H1 (cell line): ENCODE data around the gene MEDAG. TPM values are rescaled to one million over a fixed set of nuclear protein-coding genes. Genes with fewer than 3 reads are reported as not detected.

ENCODE experiments used
- CTCF ChIA-PET: fragments of 300-600 bp; sonication (Branson Sonifier 250); formaldehyde crosslinking; loops from one replicate; lab custom pipeline; 2021; ENCODE audit not compliant: partially characterized antibody; lab: Charles Lee
- POLR2A ChIA-PET: fragments of 300-600 bp; sonication (Branson Sonifier 250); formaldehyde crosslinking; loops from one replicate; lab custom pipeline; 2021; ENCODE audit warnings: inconsistent platforms; ENCODE audit not compliant: partially characterized antibody; lab: Charles Lee
- DNase-seq, 2 experiments: peaks; one replicate each; pipeline versions ENCODE4 v3.0.0 to v3.0.0-alpha.2; 2010 to 2022; ENCODE audit warnings: low spot score in 2 of 2, low read depth in 1 of 2, mixed read lengths in 1 of 2
- FAIRE-seq: peaks from 2 replicates; lab custom pipeline; 2011; peaks lifted over from hg19 to GRCh38; lab: Jason Lieb, UNC
- H2AFZ ChIP-seq: 2 replicates; pipeline ENCODE4 v1.8.1; 2012; ENCODE audit warnings: low read length, inconsistent platforms
- H2AK5ac ChIP-seq: 2 replicates; pipeline ENCODE4 v1.6.1; 2013; ENCODE audit warnings: low read depth, low read length
- H2BK120ac ChIP-seq: replicated peaks from 2 replicates; pipeline ENCODE3; 2013; ENCODE audit warnings: low read depth, low read length, inconsistent platforms
- H2BK12ac ChIP-seq: 2 replicates; pipeline ENCODE4 v1.6.1; 2013; ENCODE audit warnings: low read depth, low read length
- H2BK15ac ChIP-seq: 2 replicates; pipeline ENCODE4 v1.6.1; 2013; ENCODE audit warnings: low read length
- H2BK20ac ChIP-seq: 2 replicates; pipeline ENCODE4 v1.6.1; 2013; ENCODE audit warnings: low read length
- H2BK5ac ChIP-seq: 2 replicates; pipeline ENCODE4 v1.6.1; 2013; ENCODE audit warnings: low read depth, low read length
- H3K14ac ChIP-seq: 2 replicates; pipeline ENCODE4 v1.6.1; 2013; ENCODE audit warnings: inconsistent platforms; ENCODE audit not compliant: insufficient read length
- H3K18ac ChIP-seq: 2 replicates; pipeline ENCODE4 v1.6.1; 2013; ENCODE audit warnings: low read length; ENCODE audit errors: extremely low read depth
- H3K23ac ChIP-seq: 2 replicates; pipeline ENCODE4 v1.6.1; 2013; ENCODE audit warnings: inconsistent platforms; ENCODE audit not compliant: insufficient read length
- H3K23me2 ChIP-seq: 2 replicates; pipeline ENCODE4 v1.6.1; 2013; ENCODE audit warnings: low read depth, low read length
- H3K27ac ChIP-seq: 2 replicates; pipeline ENCODE4 v1.6.1; 2011; ENCODE audit warnings: low read depth, low read length, inconsistent platforms
- H3K27me3 ChIP-seq, 4 experiments: replicated peaks in 1 of 4; 1 replicate in 1 of 4; 2 replicates in 3 of 4; pipeline versions ENCODE4 v1.6.1 to v1.8.1; 2011 to 2013; ENCODE audit warnings: low read length in 3 of 4, mild to moderate bottlenecking in 3 of 4, inconsistent platforms in 2 of 4, mixed read lengths in 2 of 4, moderate library complexity in 1 of 4; ENCODE audit not compliant: control insufficient read depth in 3 of 4, insufficient read depth in 3 of 4; ENCODE audit errors: extremely low read depth in 1 of 4
- H3K36me3 ChIP-seq, 4 experiments: 2 replicates each; pipeline versions ENCODE4 v1.6.1 to v1.8.1; 2011 to 2013; ENCODE audit warnings: mild to moderate bottlenecking in 4 of 4, low read length in 3 of 4, moderate library complexity in 2 of 4, control low read depth in 1 of 4, inconsistent platforms in 1 of 4; ENCODE audit not compliant: insufficient read depth in 4 of 4, control insufficient read depth in 2 of 4
- H3K4ac ChIP-seq: replicated peaks from 2 replicates; pipeline ENCODE3; 2013; ENCODE audit warnings: low read length, low read depth, mixed read lengths, inconsistent platforms; ENCODE audit not compliant: insufficient read length
- H3K4me1 ChIP-seq, 4 experiments: replicated peaks in 1 of 4; 1 replicate in 1 of 4; 2 replicates in 3 of 4; pipeline versions ENCODE4 v1.6.1 to v1.8.1; 2011 to 2013; ENCODE audit warnings: low read length in 3 of 4, inconsistent platforms in 2 of 4, mixed read lengths in 1 of 4; ENCODE audit not compliant: insufficient read depth in 4 of 4, control insufficient read depth in 3 of 4
- H3K4me2 ChIP-seq, 2 experiments: 2 replicates each; pipeline versions ENCODE4 v1.6.1 to v1.8.1; 2011 to 2013; ENCODE audit warnings: low read depth in 2 of 2, low read length in 2 of 2, control low read depth in 1 of 2, inconsistent platforms in 1 of 2, mild to moderate bottlenecking in 1 of 2; ENCODE audit not compliant: insufficient read depth in 1 of 2
- H3K4me3 ChIP-seq, 4 experiments: fragments of 200-600, 300-600 bp in 1 of 4; sonication (generic), shearing (Covaris generic), sonication (Bioruptor Twin) in 1 of 4; 2 replicates each; pipeline versions ENCODE4 v1.5.1 to v1.8.1; 2011 to 2016; ENCODE audit warnings: low read length in 4 of 4, low read depth in 3 of 4, control low read depth in 2 of 4, inconsistent platforms in 2 of 4, mild to moderate bottlenecking in 2 of 4, mixed read lengths in 1 of 4, moderate library complexity in 1 of 4; ENCODE audit not compliant: insufficient read depth in 2 of 4; ENCODE audit errors: extremely low read depth in 1 of 4
- H3K56ac ChIP-seq: replicated peaks from 2 replicates; pipeline ENCODE3; 2013; ENCODE audit warnings: low read depth, mild to moderate bottlenecking, mixed read lengths, low read length, inconsistent platforms; ENCODE audit not compliant: insufficient read length
- H3K79me1 ChIP-seq: 2 replicates; pipeline ENCODE4 v1.6.1; 2013; ENCODE audit warnings: low read depth, low read length, control low read depth
- H3K79me2 ChIP-seq, 2 experiments: 2 replicates each; pipeline versions ENCODE4 v1.6.1 to v1.8.1; 2012 to 2013; ENCODE audit warnings: low read length in 2 of 2, mild to moderate bottlenecking in 2 of 2, inconsistent platforms in 1 of 2; ENCODE audit not compliant: insufficient read depth in 2 of 2, control insufficient read depth in 1 of 2
- H3K9ac ChIP-seq, 4 experiments: replicated peaks in 1 of 4; 1 replicate in 1 of 4; 2 replicates in 3 of 4; pipeline versions ENCODE4 v1.6.1 to v1.8.1; 2011 to 2013; ENCODE audit warnings: low read depth in 3 of 4, low read length in 3 of 4, control low read depth in 2 of 4, mild to moderate bottlenecking in 2 of 4, moderate library complexity in 2 of 4, inconsistent platforms in 1 of 4; ENCODE audit errors: extremely low read depth in 1 of 4
- H3K9me3 ChIP-seq, 2 experiments: 2 replicates each; pipeline versions ENCODE4 v1.6.1 to v1.8.1; 2012 to 2013; ENCODE audit warnings: mild to moderate bottlenecking in 2 of 2, moderate library complexity in 2 of 2, control low read depth in 1 of 2, inconsistent platforms in 1 of 2, low read depth in 1 of 2, low read length in 1 of 2, mixed read lengths in 1 of 2; ENCODE audit not compliant: insufficient read depth in 2 of 2
- H4K20me1 ChIP-seq, 2 experiments: replicated peaks in 1 of 2; 2 replicates each; pipeline versions ENCODE3 to v1.8.1; 2011 to 2013; ENCODE audit warnings: inconsistent platforms in 2 of 2, low read length in 2 of 2, mild to moderate bottlenecking in 1 of 2; ENCODE audit not compliant: insufficient read depth in 2 of 2, control insufficient read depth in 1 of 2
- H4K5ac ChIP-seq: 2 replicates; pipeline ENCODE4 v1.6.1; 2013; ENCODE audit warnings: low read length, low read depth, mixed read lengths, inconsistent platforms; ENCODE audit not compliant: insufficient read length
- H4K8ac ChIP-seq: 2 replicates; pipeline ENCODE4 v1.8.0; 2013; ENCODE audit warnings: mild to moderate bottlenecking, moderate library complexity, low read length, inconsistent platforms; ENCODE audit not compliant: insufficient read depth; ENCODE audit errors: extremely low read depth
- H4K91ac ChIP-seq: replicated peaks from 2 replicates; pipeline ENCODE3; 2013; ENCODE audit warnings: low read length, mixed read lengths, inconsistent platforms; ENCODE audit not compliant: insufficient read length
- CHD1 ChIP-seq: IDR thresholded peaks from 2 replicates; pipeline ENCODE4 v1.6.1; 2012; ENCODE audit warnings: low read depth, low read length, improper control_type of control experiment
- HDAC6 ChIP-seq: IDR thresholded peaks from one replicate; pipeline ENCODE4 v1.7.1; 2012; ENCODE audit warnings: low read depth, mild to moderate bottlenecking, inconsistent platforms, low read length, moderate library complexity
- PHF8 ChIP-seq: fragments of 200-600 bp; sonication (generic); conservative IDR thresholded peaks from 2 replicates; pipeline ENCODE4 v1.7.1; 2012; ENCODE audit warnings: low read depth, mild to moderate bottlenecking, inconsistent platforms, low read length, moderate library complexity
- SAP30 ChIP-seq: fragments of 300-600 bp; sonication (generic); IDR thresholded peaks from 2 replicates; pipeline ENCODE4 v1.7.1; 2012; ENCODE audit warnings: low read length, moderate library complexity, mild to moderate bottlenecking, inconsistent platforms; ENCODE audit not compliant: insufficient read depth, insufficient replicate concordance
- SIN3A ChIP-seq, 2 experiments: IDR thresholded peaks in 1 of 2; conservative IDR thresholded peaks in 1 of 2; 2 replicates each; pipeline ENCODE4 v1.6.1; 2011 to 2012; ENCODE audit warnings: low read length in 2 of 2, improper control_type of control experiment in 1 of 2, low read depth in 1 of 2, mild to moderate bottlenecking in 1 of 2
- SRF ChIP-seq: IDR thresholded peaks from 2 replicates; pipeline ENCODE4 v1.6.1; 2011; ENCODE audit warnings: mild to moderate bottlenecking, low read depth, low read length, moderate library complexity
- WGBS, 2 experiments: shearing (Covaris generic) in 1 of 2; methylation state at CpG; one replicate each; pipeline versions ENCODE4 v1.1.6 to v1.1.7; 2013 to 2015; ENCODE audit warnings: low lambda C conversion rate in 2 of 2, mixed read lengths in 2 of 2, inconsistent platforms in 1 of 2, low coverage in 1 of 2, missing lambda C conversion rate in 1 of 2; ENCODE audit not compliant: insufficient replicate concordance in 2 of 2, insufficient coverage in 1 of 2, insufficient read length in 1 of 2; ENCODE audit errors: extremely low coverage in 1 of 2, missing lambda C conversion rate in 1 of 2; 5-methylcytosine and 5-hydroxymethylcytosine counted together
- polyA plus RNA-seq, 7 experiments: library from polyadenylated mRNA; depleted of rRNA in 3 of 7; stranded (reverse) in 5 of 7; unstranded in 2 of 7; fragments of >200 nt in 5 of 7; fragments of 200-250 nt in 2 of 7; gene quantifications; 1 replicate in 5 of 7; 2 replicates in 1 of 7; 4 replicates in 1 of 7; pipeline versions ENCODE4 v1.2.1 to v1.2.3, GENCODE V29; 2011 to 2013; ENCODE audit warnings: missing spikeins in 2 of 7, mixed read lengths in 2 of 7
- total RNA-seq: library from RNA; stranded (reverse); fragmentation: NEBNext Ultra II Directional; extraction: Animal tissue kit (Norgen Biotek cat#: 25700); gene quantifications from 2 replicates; pipeline ENCODE4 v1.2.1, GENCODE V29; 2021

Gene MEDAG
- total and polyA plus RNA-seq, 2 of the 8 experiments (the other 6 are each of a cell fraction or from before 2014, with no cell fraction given): 2.1 to 3.1 TPM

- Histone ChIP-seq H2AK5ac (no peak overlapping the region), H3K14ac (no peak overlapping the region), H4K5ac (no peak overlapping the region), H3K4me3 (no peak overlapping the region), H4K20me1 (no peaks in the 10 kb centered on the region), H2BK5ac (no peak overlapping the region), H4K91ac (no peak overlapping the region), H3K23ac (no peak overlapping the region), H3K4me1 (no peaks in the 10 kb centered on the region), H4K8ac (no peak overlapping the region), H3K56ac (no peak overlapping the region), H2BK12ac (no peak overlapping the region), H3K79me2 (no peaks in the 10 kb centered on the region), H3K79me1 (no peaks in the 10 kb centered on the region), H3K36me3 (no peaks in the 10 kb centered on the region), H2BK15ac (no peak overlapping the region), H3K9me3 (peaks cover 14 to 26% of the 10 kb centered on the region in 2 experiments), H3K23me2 (no peaks in the 10 kb centered on the region; the same call in 1 of the 2 replicates), H3K18ac (no peak overlapping the region), H3K4ac (no peak overlapping the region), H3K27ac (no peak overlapping the region), H2BK120ac (no peak overlapping the region), H2BK20ac (no peak overlapping the region), H2AFZ (no peak overlapping the region), H3K9ac (no peak overlapping the region), H3K27me3 (no peaks in the 10 kb centered on the region), H3K4me2 (no peak overlapping the region)
- TF ChIP-seq HDAC6: no peak
- TF ChIP-seq CHD1: no peak
- no peak for TF ChIP-seq SIN3A (conservative IDR thresholded peaks at IDR 0.05 in 1 of 2, IDR thresholded peaks at IDR 0.05 in 1 of 2; ENCODE audit: low read depth in 1 of 2, low read length in 2 of 2)
- TF ChIP-seq SAP30: no peak
- no peak for TF ChIP-seq PHF8
- TF ChIP-seq SRF: no peak
- POLR2A ChIA-PET: no interaction called here
- DNase-seq: no peak
- no peak for FAIRE-seq
- 95% methylated on average over 1 of the region's 1 CpG; no CpG with 5 or more reads in 1 of the 2 experiments for WGBS, 2 experiments
- CTCF ChIA-PET: no interaction called here
Observed at GRCh38 chr13:30965380-30965779, 59.3 kb downstream of the MEDAG start.
